K562 (cell line): Measurements from ENCODE around the gene ACBD3. TPM values are rescaled to one million over a fixed set of nuclear protein-coding genes. Genes with fewer than 3 reads are reported as not detected.
A peak's percentile ranks its signal among the peaks of the same experiment; 100 is the strongest.

Source experiments
- BACH1 ChIP-seq: fragments of 200-800 bp; sonication (Bioruptor generic); IDR thresholded peaks from 2 replicates; pipeline ENCODE4 v1.6.1; 2016; ENCODE audit warnings: missing genetic modification characterization, missing compliant biosample characterization
- CAMTA2 ChIP-seq: fragments of 250-450 bp; sonication (Bioruptor Pico); conservative IDR thresholded peaks from 2 replicates; pipeline ENCODE4 v1.5.1; 2022
- CBFA2T3 ChIP-seq: fragments of 450-650 bp; IDR thresholded peaks from 2 replicates; pipeline ENCODE4 v1.6.1; 2017
- HDAC6 ChIP-seq: IDR thresholded peaks from 2 replicates; pipeline ENCODE4 v1.6.1; 2012; ENCODE audit warnings: low read depth, mild to moderate bottlenecking, control low read depth, inconsistent platforms, low read length, moderate library complexity
- KDM1A ChIP-seq, 2 experiments: fragments of 450-650 bp; IDR thresholded peaks; 2 replicates each; pipeline ENCODE4 v1.6.1; 2016; ENCODE audit warnings: mild to moderate bottlenecking in 2 of 2
- MXI1 ChIP-seq: IDR thresholded peaks from 2 replicates; pipeline ENCODE4 v1.6.1; 2011; ENCODE audit warnings: low read depth, mild to moderate bottlenecking, improper control_type of control experiment, low read length
- PKNOX1 ChIP-seq: fragments of 450-650 bp; IDR thresholded peaks from 2 replicates; pipeline ENCODE4 v1.6.1; 2016
- POLR2H ChIP-seq: IDR thresholded peaks from 2 replicates; pipeline ENCODE4 v1.6.1; 2016; ENCODE audit warnings: missing genetic modification characterization, low read depth, mild to moderate bottlenecking, control low read depth, missing compliant biosample characterization, moderate library complexity
- STAT5B ChIP-seq: fragments of 250-450 bp; sonication (Bioruptor Pico); IDR thresholded peaks from 2 replicates; pipeline ENCODE4 v1.8.0; 2021; ENCODE audit warnings: mild to moderate bottlenecking, inconsistent platforms
- TEAD1 ChIP-seq, 2 experiments: fragments of 450-650 bp in 1 of 2; sonication (generic) in 1 of 2; formaldehyde crosslinking; IDR thresholded peaks; 2 replicates each; pipeline versions ENCODE4 v1.4.0 to v1.8.0; 2020 to 2022; ENCODE audit warnings: mild to moderate bottlenecking in 2 of 2, missing genetic modification reagents in 1 of 2
- TSC22D4 ChIP-seq: fragments of 450-650 bp; IDR thresholded peaks from 2 replicates; pipeline ENCODE4 v1.6.1; 2016; ENCODE audit warnings: missing genetic modification characterization, missing biosample characterization, control low read depth
- ZBTB33 ChIP-seq: sonication (generic); formaldehyde crosslinking; IDR thresholded peaks from 2 replicates; pipeline ENCODE4 v1.8.1; 2023; ENCODE audit warnings: mild to moderate bottlenecking, missing genetic modification reagents
- polyA plus RNA-seq, 8 experiments: library from polyadenylated mRNA; depleted of rRNA in 4 of 8; stranded (reverse) in 5 of 8; unstranded in 3 of 8; fragments of >200 nt; fragmentation: Nextera tagmentation in 2 of 8; fragmentation: Illumina TruSeq in 1 of 8; extraction: Ambion mirVana in 2 of 8; extraction: Trizol in 1 of 8; gene quantifications; 2 replicates each; pipeline versions ENCODE4 v1.2.1 to v1.2.3, GENCODE V29; 2011 to 2014; ENCODE audit warnings: inconsistent platforms in 1 of 8, missing spikeins in 1 of 8
- total RNA-seq, 7 experiments: library from RNA; depleted of rRNA in 6 of 7; stranded (reverse); fragments of >200 nt in 6 of 7; fragmentation: Illumina TruSeq in 2 of 7; extraction: Trizol in 2 of 7; gene quantifications; 2 replicates each; pipeline versions ENCODE4 v1.2.1 to v1.2.3, GENCODE V29; 2011 to 2021; ENCODE audit warnings: low replicate concordance in 1 of 7
- TF ChIP-seq, protein P1 (sequence below): fragments of 200-400 bp; formaldehyde crosslinking; IDR thresholded peaks from 2 replicates; pipeline ENCODE4 v1.6.1; 2017; ENCODE audit warnings: mild to moderate bottlenecking, low read depth, low read length, moderate library complexity
- TF ChIP-seq, protein P2 (sequence below): fragments of 250-450 bp; sonication (Bioruptor Pico); IDR thresholded peaks from 2 replicates; pipeline ENCODE4 v1.5.0; 2021; ENCODE audit warnings: mild to moderate bottlenecking, moderate library complexity

ACBD3 gene
- total and polyA plus RNA-seq, 9 of the 15 experiments (the other 6 are each of a cell fraction or from before 2014, with no cell fraction given): 11.1 to 36.7 (median 26.9) TPM

DNA sequence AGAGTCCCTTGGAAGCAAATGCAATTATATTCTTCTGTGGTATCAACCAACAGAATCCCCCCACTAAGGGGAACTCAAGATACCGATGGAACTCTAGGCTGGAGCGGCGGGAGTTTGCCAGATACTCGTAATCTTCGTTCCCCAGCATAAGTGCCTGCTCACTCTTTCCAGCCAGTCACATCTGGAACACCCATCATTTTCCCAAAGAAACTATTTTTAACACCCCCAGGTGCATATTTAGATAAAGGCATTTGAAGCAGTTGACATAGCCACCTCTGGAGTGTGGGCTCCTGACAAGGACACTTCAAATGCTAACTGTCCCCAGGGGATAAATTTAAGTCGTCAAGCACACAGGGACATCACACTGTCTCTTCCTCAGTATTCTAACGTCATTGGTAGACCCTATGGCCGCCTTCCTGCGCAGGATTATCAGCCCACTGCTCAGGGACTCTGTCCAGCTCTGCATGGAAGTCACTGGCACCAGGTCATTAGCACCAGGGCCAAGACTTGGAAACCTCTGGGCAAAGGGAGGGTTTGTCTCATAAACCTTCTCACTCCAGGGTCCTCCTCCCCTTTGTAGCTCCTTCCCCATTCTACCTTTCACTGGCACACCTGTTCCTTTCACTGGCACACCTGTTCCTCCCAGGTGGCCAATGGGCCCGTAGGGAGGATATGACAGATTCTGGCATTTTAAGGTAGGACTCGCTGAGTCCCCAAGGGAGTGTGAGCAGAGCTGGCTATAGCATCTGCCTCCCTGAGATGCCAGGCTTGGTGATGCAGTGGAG is 75.3 kb downstream of the ACBD3 start (continued):
- no peak for TF ChIP-seq HDAC6
- TF ChIP-seq TEAD1 (CRISPR knock-in tag; IDR thresholded peaks at IDR 0.05): peak; percentile 59 to 81; a peak in 3 of 4 replicates
- no peak for TF ChIP-seq TSC22D4 (tag)
- TF ChIP-seq PKNOX1: peak; percentile 84
- peak; percentile 99 for TF ChIP-seq CBFA2T3
- peak; percentile 95 to 96 for TF ChIP-seq KDM1A (IDR thresholded peaks at IDR 0.05)
- TF ChIP-seq MXI1: peak; percentile 55; the same call in 1 of the 2 replicates
- no peak for TF ChIP-seq POLR2H
- TF ChIP-seq, protein P1, sequence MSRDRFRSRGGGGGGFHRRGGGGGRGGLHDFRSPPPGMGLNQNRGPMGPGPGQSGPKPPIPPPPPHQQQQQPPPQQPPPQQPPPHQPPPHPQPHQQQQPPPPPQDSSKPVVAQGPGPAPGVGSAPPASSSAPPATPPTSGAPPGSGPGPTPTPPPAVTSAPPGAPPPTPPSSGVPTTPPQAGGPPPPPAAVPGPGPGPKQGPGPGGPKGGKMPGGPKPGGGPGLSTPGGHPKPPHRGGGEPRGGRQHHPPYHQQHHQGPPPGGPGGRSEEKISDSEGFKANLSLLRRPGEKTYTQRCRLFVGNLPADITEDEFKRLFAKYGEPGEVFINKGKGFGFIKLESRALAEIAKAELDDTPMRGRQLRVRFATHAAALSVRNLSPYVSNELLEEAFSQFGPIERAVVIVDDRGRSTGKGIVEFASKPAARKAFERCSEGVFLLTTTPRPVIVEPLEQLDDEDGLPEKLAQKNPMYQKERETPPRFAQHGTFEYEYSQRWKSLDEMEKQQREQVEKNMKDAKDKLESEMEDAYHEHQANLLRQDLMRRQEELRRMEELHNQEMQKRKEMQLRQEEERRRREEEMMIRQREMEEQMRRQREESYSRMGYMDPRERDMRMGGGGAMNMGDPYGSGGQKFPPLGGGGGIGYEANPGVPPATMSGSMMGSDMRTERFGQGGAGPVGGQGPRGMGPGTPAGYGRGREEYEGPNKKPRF: no peak
- TF ChIP-seq CAMTA2 (CRISPR knock-in tag): no peak
- TF ChIP-seq ZBTB33 (CRISPR knock-in tag): no peak
- TF ChIP-seq STAT5B: no peak
- TF ChIP-seq, protein P2, sequence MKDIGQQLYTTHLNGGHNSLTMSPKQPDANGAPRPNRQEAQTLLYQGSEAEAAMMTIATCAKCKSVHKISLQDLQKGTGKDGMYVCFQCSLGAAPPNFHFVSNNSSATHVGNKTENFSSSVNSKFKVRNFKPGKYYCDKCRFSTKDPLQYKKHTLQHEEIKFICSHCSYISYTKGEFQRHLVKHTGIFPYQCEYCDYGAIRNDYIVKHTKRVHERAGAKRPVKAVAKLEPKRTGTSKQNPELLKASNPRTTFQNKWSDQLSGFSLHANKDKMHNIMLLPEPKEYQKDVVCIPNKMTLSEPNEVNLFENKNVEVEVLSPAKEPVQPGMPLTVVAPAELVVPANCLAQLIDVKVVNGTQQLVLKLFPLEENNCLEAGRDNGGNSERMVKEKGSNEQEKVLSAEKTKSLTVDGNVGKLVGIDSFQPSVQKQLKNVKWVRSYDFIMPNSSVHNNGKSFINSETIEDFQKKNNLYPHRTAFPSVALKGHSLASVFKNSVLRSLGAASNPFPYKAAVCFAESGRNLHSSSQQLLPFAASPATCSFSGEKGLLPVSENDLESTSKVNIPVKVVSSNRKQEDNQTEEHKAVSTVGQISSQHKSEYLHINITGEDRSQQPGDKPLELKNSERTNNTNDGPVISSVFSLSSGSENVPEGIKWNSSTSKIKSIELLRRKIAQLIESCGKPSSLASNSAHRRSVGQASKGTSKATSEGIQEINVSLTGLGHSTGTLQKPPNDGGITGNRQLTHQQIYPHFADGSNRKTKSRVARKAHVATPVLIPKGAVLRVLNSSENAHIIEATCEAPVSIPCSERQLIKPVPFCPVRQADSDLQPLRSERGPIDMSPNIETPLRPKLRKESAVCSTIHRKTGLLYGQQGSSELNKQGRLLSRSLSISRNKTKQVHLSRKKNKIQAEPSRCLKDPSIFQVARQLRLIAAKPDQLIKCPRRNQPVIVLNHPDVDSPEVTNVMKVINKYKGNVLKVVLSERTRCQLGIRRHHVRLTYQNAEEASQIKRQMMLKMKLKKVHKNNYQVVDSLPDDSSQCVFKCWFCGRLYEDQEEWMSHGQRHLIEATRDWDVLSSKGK (CRISPR knock-in tag): no peak
- no peak; the same call in 1 of the 2 replicates for TF ChIP-seq BACH1 (tag)
